Hematopoietic multipotent progenitor cell treated with erythropoietin and hydrocortisone succinate and interleukin-3 and kit ligand, for 8 days (in vitro differentiated cells): Measurements from ENCODE around the gene HDAC3.

ENCODE experiments used
- DNase-seq: peaks from one replicate; pipeline ENCODE4 v3.0.0-alpha.2; 2015

HDAC3 gene

DNA sequence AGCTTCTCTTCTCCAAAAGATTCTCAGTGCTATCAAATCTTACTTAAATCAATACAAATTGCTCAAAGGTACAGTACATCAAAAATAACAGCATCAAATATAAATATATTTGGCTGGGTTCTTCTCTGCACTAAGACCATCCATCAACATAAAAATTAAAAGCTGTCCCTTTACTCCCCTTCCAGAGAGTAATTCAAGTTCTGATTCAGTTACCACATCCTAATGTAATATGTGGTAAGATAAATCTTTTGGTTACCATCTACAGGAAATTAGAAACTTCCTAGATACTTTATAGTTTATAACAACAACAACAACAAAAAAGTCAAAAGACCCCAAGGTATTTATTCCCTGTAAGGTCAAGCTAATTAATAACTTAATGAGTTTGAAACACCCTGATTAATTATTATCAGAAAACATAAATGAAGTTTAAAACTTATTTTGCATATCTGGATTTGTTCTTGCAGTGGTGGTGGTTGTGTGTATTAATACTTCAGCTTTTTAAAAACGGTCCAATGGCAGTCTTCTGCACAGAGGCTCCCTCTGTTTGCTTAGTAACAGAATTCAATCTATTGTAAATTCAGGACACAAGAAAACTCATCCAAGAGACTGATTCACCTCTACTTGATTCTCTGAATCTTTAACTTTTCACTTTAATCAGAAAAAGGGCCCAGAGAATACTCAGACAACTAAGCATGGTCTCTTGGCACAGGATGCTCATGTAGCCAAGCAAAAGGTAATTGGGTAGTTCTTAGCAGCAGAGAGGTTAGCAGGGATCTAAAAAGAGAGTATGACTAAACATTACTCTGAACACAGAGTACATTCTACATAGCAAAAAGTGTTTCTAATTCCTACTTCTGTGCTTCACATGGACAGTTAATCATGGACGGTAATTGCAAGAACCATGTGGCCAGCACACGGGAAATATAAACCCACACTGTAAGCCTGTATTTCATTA is 38.0 kb downstream of the HDAC3 start:
- no peak for DNase-seq

- DNase-seq, result no peak
Observed at GRCh38 chr5:141597814-141598213, 38.8 kb downstream of the HDAC3 start.

DNA sequence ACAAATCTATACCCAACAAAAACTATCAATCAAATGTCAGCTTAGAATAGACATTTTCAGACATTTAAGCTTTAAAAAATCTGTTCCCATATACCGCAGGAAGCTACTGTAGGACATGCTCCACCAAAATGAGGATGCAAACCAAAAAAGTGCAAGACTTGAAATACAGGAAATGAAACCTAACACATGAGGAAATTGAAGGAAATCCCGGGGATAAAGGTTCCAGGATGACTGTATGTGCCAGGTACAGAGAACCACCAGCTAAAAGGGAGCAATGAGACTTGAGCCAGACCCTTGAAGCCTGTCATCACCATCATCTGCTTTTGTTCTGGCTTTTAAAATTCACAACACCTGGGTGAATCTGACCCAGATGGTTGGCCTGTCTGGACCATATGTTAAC is 39.3 kb downstream of the HDAC3 start:
- no peak for DNase-seq

DNA sequence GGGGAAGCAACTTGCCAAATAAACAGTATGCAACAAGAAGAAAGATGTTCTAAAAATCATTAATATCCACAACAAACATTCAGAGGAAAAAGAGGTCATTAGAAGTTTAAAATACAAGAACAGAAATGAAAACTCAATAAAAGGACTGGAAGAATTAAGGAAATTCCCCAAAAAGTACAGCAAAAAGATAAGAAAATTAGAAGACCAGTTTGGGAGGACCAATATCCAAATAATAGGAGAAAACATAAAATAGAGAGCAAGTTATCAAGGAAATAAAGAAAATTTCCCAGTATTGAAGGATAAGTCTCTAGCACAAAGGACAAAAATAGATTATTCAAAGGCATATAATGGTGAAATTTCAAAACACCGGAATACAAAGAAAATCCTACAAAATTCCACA is 39.8 kb downstream of the HDAC3 start:
- no peak for DNase-seq

DNA sequence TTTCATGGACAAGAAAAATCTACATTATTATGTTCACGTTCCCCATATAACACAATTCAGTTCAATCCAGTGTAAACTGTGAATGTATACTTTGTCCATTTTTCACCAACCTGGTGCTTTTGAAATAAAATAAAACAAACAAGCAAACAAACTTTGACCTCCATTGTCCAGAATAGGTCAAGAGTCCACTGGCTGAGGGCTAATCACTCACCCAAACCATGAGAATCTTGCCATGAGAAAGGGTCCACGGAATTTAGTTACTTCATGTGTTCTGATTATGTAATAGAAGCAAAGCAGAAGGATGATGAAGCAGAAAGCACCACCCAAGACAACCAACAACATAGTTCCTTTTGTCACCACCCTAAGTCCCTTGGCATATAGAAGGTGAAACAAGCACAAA is 46.5 kb downstream of the HDAC3 start:
- no peak for DNase-seq

DNA sequence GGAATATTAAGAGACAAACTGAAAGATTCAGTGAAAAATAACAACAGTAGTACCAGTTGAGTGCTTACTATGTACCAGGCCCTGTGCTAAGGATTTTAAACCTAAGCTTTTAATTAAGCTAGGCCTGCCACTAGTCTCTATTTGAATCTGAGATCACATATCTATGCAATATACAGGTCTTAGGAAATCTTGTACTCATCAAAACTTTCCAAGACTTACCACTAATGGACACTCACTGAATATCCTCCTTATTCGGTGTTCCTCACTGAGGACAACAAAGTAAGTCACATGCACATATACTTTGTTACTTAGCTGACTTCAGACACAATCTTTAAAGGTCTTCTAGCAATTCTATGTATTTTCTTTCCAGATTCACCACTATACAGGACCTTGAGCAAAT is 50.4 kb downstream of the HDAC3 start:
- no peak for DNase-seq

DNA sequence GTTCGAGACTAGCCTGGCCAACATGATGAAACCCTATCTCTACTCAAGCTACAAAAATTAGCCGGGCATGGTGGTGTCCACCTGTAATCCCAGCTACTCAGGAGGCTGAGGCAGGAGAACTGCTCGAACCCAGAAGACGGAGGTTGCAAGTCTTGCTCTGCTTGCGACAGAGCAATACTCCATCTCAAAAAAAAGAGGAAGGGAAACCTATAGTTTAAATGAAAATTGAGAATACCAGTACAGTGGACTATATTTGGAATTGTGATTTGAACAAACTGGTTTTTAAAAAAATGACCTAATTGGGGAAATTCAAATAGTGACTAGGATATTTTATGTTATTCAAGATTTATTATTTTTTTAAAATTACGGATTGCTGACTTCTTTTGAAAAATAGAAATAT is 51.1 kb downstream of the HDAC3 start:
- DNase-seq, result no peak

GRCh38 chr5:141574122-141574510 is 62.5 kb downstream of the HDAC3 start:
- DNase-seq, result no peak

GRCh38 chr5:141573489-141574121 is 63.0 kb downstream of the HDAC3 start:
- no peak for DNase-seq
